ENCODE measurements around the gene GOSR2. TPM values are rescaled to one million over a fixed set of nuclear protein-coding genes. Genes with fewer than 3 reads are reported as not detected.

The GOSR2 gene
- total and polyA plus RNA-seq, 9 of the 15 experiments (the other 6 are each of a cell fraction or from before 2014, with no cell fraction given), result 32.7 to 96.3 (median 48.9) TPM

DNA sequence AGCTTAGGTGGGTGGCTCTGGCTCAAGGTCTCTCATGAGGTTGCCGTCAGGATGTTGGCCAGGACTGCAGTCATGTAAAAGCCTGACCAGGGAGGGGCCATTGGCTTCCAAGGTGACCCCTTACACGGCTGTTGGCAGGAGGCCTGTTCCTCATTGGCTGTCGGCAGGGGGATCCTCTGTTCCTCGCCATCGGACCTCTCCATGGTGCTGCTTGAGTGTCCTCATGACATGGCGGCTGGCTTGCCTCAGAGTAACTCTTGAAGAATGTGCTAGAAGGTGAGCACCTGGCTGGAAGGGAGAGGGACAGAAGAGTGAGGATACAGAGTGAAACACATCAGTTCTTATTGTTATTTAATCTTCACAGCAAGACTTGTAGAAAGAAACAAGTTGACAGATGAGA is 60.8 kb downstream of the GOSR2 start:
- ChIA-PET POLR2A (interaction anchor here (0.6 to 1.4 kb wide), 3 partner anchors 13 to 78 kb away, joined by 3 to 5 read pairs (median 3); no protein-coding TSS in a partner anchor), CTCF (ENCODE audit: low intra/inter-chr PET ratio) (no interaction called here)
- intact Hi-C loops (cut with micrococcal nuclease), result no loop called here
- no peak overlapping the region for H3K27ac ChIP-seq (ENCODE audit: extremely low read depth, low read depth, low read length)
- no peaks in the 10 kb centered on the region for H3K9me3 ChIP-seq (replicated peaks; ENCODE audit: control insufficient read depth, insufficient read depth, low read depth, low read length)
- peaks cover 0 to 8% of the 10 kb centered on the region in 2 experiments; a peak in 2 of 5 replicates for H3K4me1 ChIP-seq (replicated peaks in 1 of 2; ENCODE audit: control insufficient read depth in 2 of 2, insufficient read depth in 2 of 2, low read length in 2 of 2)
- DNase-seq (ENCODE audit: extremely low read depth in 1 of 4, low spot score in 3 of 4) (peak in 3 of 4 experiments; percentile 18 to 47 (median 34)), ATAC-seq (peak; percentile 61; the same call in 2 of the 3 replicates), FAIRE-seq (no peak)
- in situ Hi-C loops (cut with MboI), result loop anchor here (25.0 kb wide), 1 partner anchor 629 kb away; no protein-coding TSS in a partner anchor
- no peak overlapping the region for H2AFZ ChIP-seq (ENCODE audit: low read depth, low read length)
- H3K9me1 ChIP-seq (ENCODE audit: control insufficient read depth, insufficient read depth, low read length), result no peaks in the 10 kb centered on the region
- TF ChIP-seq REST (IDR thresholded peaks at IDR 0.05; ENCODE audit: borderline replicate concordance), result peak; percentile 92
- no peak for TF ChIP-seq REST (CRISPR knock-in tag; IDR thresholded peaks at IDR 0.05; ENCODE audit: low read depth)
- TF ChIP-seq HMGXB4 (CRISPR knock-in tag; IDR thresholded peaks at IDR 0.05), result no peak
- TF ChIP-seq IFI16 (CRISPR knock-in tag; IDR thresholded peaks at IDR 0.05), result no peak
- TF ChIP-seq HSF4 (CRISPR knock-in tag; IDR thresholded peaks at IDR 0.05; ENCODE audit: borderline replicate concordance), result no peak
- peak in 2 of 3 experiments; percentile 34 to 66 for TF ChIP-seq YY1 (IDR thresholded peaks at IDR 0.05; ENCODE audit: borderline replicate concordance in 1 of 3, control insufficient read depth in 1 of 3, extremely low read depth in 1 of 3, insufficient read depth in 3 of 3, insufficient read length in 1 of 3, insufficient replicate concordance in 2 of 3, low read depth in 1 of 3, low read length in 2 of 3)
- no peak for TF ChIP-seq KAT8 (IDR thresholded peaks at IDR 0.05; ENCODE audit: low read depth)
- no peak for TF ChIP-seq PTTG1 (tag; IDR thresholded peaks at IDR 0.05; ENCODE audit: low read depth)
- TF ChIP-seq ARID2 (IDR thresholded peaks at IDR 0.05), result no peak
- TF ChIP-seq ZNF668 (CRISPR knock-in tag; IDR thresholded peaks at IDR 0.05), result no peak
- TF ChIP-seq EHMT2 (IDR thresholded peaks at IDR 0.05), result peak; percentile 89
- no peak for TF ChIP-seq PHF8 (IDR thresholded peaks at IDR 0.05; ENCODE audit: borderline replicate concordance, low read length)
- TF ChIP-seq MIER1 (IDR thresholded peaks at IDR 0.05; ENCODE audit: low read depth), result peak; percentile 82
- H3K79me2 ChIP-seq (ENCODE audit: control insufficient read depth, insufficient read depth, low read length), result no peaks in the 10 kb centered on the region
- BruUV-seq (replicated peaks), result no TSS peak
- no peaks in the 10 kb centered on the region for H3K36me3 ChIP-seq (ENCODE audit: control insufficient read depth, insufficient read depth, low read length)
- WGBS (ENCODE audit: insufficient coverage, low coverage, missing lambda C conversion rate), result 4% methylated on average over 6 of the region's 6 CpGs
- H4K20me1 ChIP-seq (replicated peaks; ENCODE audit: control insufficient read depth, insufficient read depth, low read length), result peaks cover 4% of the 10 kb centered on the region; the same call in 1 of the 2 replicates
- no peak overlapping the region for H3K9ac ChIP-seq (ENCODE audit: insufficient read depth in 1 of 2, low read depth in 2 of 2, low read length in 2 of 2)
- peaks cover 27 to 50% of the 10 kb centered on the region in 2 experiments for H3K27me3 ChIP-seq (ENCODE audit: control insufficient read depth in 2 of 2, insufficient read depth in 2 of 2, low read length in 2 of 2)
- no peak overlapping the region for H3K4me2 ChIP-seq (ENCODE audit: insufficient read depth, low read length)
- no peak overlapping the region for H3K4me3 ChIP-seq
